ENCODE measurements around the gene ACTA2. TPM values are rescaled to one million over a fixed set of nuclear protein-coding genes. Genes with fewer than 3 reads are reported as not detected.

ACTA2 gene
- total RNA-seq, 4 donors from 2014 or later: 6,391 to 8,723 (median 8,539) TPM

DNA sequence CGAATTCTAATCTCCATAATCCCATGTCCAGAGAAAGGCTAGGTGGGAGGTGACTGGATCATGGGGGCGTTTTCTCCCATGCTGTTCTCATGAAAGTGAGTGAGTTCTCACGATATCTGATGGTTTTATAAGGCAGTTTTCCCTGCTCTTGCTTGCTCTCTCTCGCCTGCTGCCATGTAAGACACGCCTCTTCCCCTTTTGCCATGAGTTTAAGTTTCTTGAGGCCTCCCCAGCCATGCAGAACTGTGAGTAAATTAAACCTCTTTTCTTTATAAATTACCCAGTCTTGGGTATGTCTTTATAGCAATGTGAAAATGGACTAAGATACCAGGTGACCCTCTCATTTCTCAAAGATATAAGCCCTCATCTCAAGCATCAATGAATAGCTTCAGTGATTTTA, 1.1 kb upstream of the ACTA2 start:
- intact Hi-C loops (cut with DNase I): loop anchor here (2.0 kb wide), 1 partner anchor 19 kb away; no protein-coding TSS in a partner anchor
- Histone ChIP-seq H3K4me3 (peak overlapping the region; percentile 54 to 70 (median 64)), H3K9me3 (no peaks in the 10 kb centered on the region), H3K36me3 (peaks cover 0 to 3% (median 1%) of the 10 kb centered on the region in 4 donors), H3K4me1 (peaks cover 11 to 41% (median 37%) of the 10 kb centered on the region in 4 donors), H3K27me3 (no peaks in the 10 kb centered on the region), H3K27ac (replicated peaks in 1 of 4) (peak overlapping the region; percentile 91 to 96 (median 94))
- peak; percentile 21 to 33 for TF ChIP-seq POLR2AphosphoS5 (IDR thresholded peaks at IDR 0.05)
- no peak for TF ChIP-seq POLR2A (IDR thresholded peaks at IDR 0.05; ENCODE audit: low read depth)
- DNase-seq (ENCODE audit: extremely low spot score): no peak
- WGBS: 68% methylated on average over 5 of the region's 5 CpGs

DNA sequence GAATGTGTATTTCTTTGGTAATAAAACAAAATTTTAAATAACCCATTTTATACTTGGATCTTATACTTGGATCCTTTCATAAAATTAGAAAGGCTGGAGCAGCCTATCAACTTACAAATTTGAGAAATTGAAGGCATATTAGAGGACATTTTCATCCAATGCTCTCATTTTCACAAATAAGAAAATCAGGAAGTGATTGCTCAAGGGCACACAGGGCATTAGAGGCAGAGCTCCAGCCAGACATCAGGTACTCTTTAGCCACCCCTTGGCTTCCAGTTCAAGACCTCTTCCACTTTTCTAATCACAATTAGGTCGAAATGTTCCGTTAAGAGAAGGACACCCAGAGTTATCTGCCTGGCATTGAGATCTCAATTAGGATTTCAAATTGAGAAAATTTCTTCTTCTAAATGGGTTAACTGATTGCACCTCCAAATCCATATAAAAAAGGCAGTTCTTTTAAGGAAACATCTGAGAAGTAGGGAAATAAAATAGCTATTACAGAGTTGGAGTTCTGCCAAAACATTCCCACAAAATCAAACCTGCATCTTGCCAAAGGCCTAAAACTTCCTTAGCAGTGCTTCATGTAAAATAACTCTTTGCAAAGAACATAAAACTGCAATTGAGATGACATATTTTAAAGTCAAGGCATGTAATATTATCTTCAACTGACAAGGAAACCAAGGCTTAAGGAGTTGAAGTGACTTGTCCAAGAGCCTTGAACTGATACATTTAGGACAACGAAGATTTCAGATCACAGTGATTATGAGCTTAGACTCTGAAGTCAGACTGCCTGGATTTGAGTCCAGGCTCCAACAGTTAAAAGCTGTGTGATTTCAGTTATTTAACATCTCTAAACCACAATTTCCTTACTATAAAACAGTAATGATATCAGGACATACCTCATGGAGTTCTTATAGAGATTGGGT, 2.4 kb downstream of the ACTA2 start:
- Histone ChIP-seq H3K4me3 (peak overlapping the region; percentile 54 to 70 (median 64)), H3K36me3 (peaks cover 0 to 38% (median 16%) of the 10 kb centered on the region in 4 donors), H3K27me3 (no peaks in the 10 kb centered on the region), H3K9me3 (no peaks in the 10 kb centered on the region), H3K4me1 (peaks cover 11 to 69% (median 56%) of the 10 kb centered on the region in 4 donors), H3K27ac (replicated peaks in 1 of 4) (peak overlapping the region; percentile 91 to 96 (median 94))
- intact Hi-C loops (cut with DNase I): no loop called here
- no peak for DNase-seq (ENCODE audit: extremely low spot score)
- TF ChIP-seq POLR2AphosphoS5 (IDR thresholded peaks at IDR 0.05): peak in 1 of 2 donors; percentile 22
- no peak for TF ChIP-seq POLR2A (IDR thresholded peaks at IDR 0.05; ENCODE audit: low read depth)
- WGBS: 40% methylated on average over 3 of the region's 3 CpGs

DNA sequence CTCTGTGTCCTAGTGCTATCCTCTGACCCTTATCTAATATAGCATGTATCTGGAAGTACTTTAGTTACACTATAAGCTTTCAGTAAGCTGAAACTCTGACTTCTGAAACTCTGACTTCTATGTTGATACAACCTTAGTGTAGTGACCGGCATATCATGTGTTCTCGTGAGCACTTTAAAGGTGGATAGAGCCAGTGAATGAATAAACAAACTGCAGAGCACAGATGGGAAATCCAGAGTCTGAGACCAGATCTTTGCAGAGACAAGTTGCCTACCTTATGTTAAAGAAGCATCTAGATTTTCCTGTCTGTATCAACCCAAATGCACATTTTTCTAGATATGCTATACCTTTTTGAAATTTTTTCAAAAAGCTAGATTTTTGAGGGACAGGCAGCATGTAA, 3.5 kb downstream of the ACTA2 start:
- Histone ChIP-seq H3K9me3 (no peaks in the 10 kb centered on the region), H3K27ac (replicated peaks in 1 of 4) (peak overlapping the region; percentile 91 to 96 (median 94)), H3K4me3 (peak overlapping the region; percentile 54 to 70 (median 64)), H3K27me3 (no peaks in the 10 kb centered on the region), H3K4me1 (peaks cover 11 to 72% (median 56%) of the 10 kb centered on the region in 4 donors), H3K36me3 (peaks cover 0 to 49% (median 23%) of the 10 kb centered on the region in 4 donors)
- no peak for TF ChIP-seq POLR2AphosphoS5 (IDR thresholded peaks at IDR 0.05)
- no peak for TF ChIP-seq EP300 (IDR thresholded peaks at IDR 0.05)
- no peak for TF ChIP-seq POLR2A (IDR thresholded peaks at IDR 0.05; ENCODE audit: low read depth)
- TF ChIP-seq, protein P1, sequence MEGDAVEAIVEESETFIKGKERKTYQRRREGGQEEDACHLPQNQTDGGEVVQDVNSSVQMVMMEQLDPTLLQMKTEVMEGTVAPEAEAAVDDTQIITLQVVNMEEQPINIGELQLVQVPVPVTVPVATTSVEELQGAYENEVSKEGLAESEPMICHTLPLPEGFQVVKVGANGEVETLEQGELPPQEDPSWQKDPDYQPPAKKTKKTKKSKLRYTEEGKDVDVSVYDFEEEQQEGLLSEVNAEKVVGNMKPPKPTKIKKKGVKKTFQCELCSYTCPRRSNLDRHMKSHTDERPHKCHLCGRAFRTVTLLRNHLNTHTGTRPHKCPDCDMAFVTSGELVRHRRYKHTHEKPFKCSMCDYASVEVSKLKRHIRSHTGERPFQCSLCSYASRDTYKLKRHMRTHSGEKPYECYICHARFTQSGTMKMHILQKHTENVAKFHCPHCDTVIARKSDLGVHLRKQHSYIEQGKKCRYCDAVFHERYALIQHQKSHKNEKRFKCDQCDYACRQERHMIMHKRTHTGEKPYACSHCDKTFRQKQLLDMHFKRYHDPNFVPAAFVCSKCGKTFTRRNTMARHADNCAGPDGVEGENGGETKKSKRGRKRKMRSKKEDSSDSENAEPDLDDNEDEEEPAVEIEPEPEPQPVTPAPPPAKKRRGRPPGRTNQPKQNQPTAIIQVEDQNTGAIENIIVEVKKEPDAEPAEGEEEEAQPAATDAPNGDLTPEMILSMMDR (IDR thresholded peaks at IDR 0.05): no peak
- DNase-seq (ENCODE audit: extremely low spot score): no peak
- intact Hi-C loops (cut with DNase I): no loop called here
- WGBS: 43% methylated on average over 2 of the region's 2 CpGs

DNA sequence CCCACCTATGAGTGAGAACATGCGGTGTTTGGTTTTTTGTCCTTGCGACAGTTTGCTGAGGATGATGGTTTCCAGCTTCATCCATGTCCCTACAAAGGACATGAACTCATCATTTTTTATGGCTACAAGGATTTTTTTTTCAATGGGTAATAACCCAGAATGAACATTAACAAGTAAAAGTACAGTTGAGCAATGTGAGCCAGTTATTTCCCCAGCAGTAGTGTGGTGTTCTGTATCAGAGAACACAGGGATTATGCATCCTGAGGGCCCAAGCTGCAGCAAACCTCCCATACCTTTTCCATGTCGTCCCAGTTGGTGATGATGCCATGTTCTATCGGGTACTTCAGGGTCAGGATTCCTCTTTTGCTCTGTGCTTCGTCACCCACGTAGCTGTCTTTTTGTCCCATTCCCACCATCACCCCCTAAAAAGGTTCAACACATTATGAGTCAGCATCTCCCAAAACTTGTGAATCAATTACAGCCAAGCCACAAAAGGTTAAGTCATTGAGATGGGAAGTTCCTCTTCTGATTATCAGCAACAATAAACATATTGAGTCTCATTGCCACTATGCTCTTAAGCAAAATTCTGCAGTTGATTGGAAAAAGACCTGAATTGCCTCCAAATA, 5.5 kb downstream of the ACTA2 start:
- Histone ChIP-seq H3K27ac (replicated peaks in 1 of 4) (peak overlapping the region; percentile 91 to 96 (median 94)), H3K4me1 (peaks cover 11 to 81% (median 60%) of the 10 kb centered on the region in 4 donors), H3K27me3 (no peaks in the 10 kb centered on the region), H3K4me3 (peak overlapping the region; percentile 54 to 70 (median 64)), H3K9me3 (no peaks in the 10 kb centered on the region), H3K36me3 (peaks cover 8 to 69% (median 42%) of the 10 kb centered on the region in 4 donors)
- intact Hi-C loops (cut with DNase I): no loop called here
- TF ChIP-seq POLR2AphosphoS5 (IDR thresholded peaks at IDR 0.05) (peak in 1 of 2 donors; percentile 74), EP300 (IDR thresholded peaks at IDR 0.05) (no peak)
- no peak for DNase-seq (ENCODE audit: extremely low spot score)
- WGBS: 54% methylated on average over 6 of the region's 6 CpGs

DNA sequence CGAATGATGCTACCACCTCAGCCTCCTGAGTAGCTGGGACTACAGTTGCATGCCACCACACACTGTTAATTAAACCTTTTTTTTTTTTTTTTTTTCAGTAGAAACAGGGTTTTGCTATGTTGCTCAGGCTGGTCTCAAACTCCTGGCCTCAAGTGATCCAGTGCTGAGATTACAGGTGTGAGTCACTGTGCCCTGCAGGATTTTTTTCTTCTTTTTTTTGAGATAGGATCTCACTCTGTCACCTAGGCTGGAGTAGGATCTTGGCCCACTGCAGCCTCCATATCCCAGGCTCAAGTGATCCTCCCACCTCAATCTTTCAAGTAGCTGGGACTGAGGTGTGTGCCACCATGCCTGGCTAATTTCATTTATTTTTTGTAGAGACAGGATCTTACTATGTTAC, 6.4 kb downstream of the ACTA2 start:
- TF ChIP-seq POLR2AphosphoS5 (IDR thresholded peaks at IDR 0.05) (peak in 1 of 2 donors; percentile 2), POLR2A (IDR thresholded peaks at IDR 0.05; ENCODE audit: low read depth) (no peak), EP300 (IDR thresholded peaks at IDR 0.05) (no peak)
- TF ChIP-seq, protein P1 (IDR thresholded peaks at IDR 0.05): no peak
- peaks cover 17 to 78% (median 50%) of the 10 kb centered on the region in 4 donors for H3K36me3 ChIP-seq

More for the DNA sequence above, 6.4 kb downstream of the ACTA2 start:
- Histone ChIP-seq H3K9me3 (no peaks in the 10 kb centered on the region), H3K4me3 (peak overlapping the region in 3 of 4 donors; percentile 24 to 60 (median 25)), H3K4me1 (peaks cover 10 to 82% (median 69%) of the 10 kb centered on the region in 4 donors), H3K27ac (replicated peaks in 1 of 4) (peak overlapping the region; percentile 64 to 96 (median 92)), H3K27me3 (no peaks in the 10 kb centered on the region)
- WGBS: 48% methylated on average over 1 of the region's 1 CpG
- no peak for DNase-seq (ENCODE audit: extremely low spot score)
- intact Hi-C loops (cut with DNase I): no loop called here

All from esophagus muscularis mucosa (tissue), 4 donors.